ENCODE measurements around the gene FGGY.
"Not testable (repeated sequence)": the region's sequence is repeated elsewhere in the genome, so short reads cannot be mapped to it uniquely, and the experiment has no call there.

FGGY gene

GRCh38 chr1:59643526-59643925 is 346.6 kb downstream of the FGGY start:
- H3K36me3 Mint-ChIP-seq (ENCODE audit: low read depth) = peaks cover 4% of the 10 kb centered on the region
- H3K9me3 Mint-ChIP-seq = peaks cover 5% of the 10 kb centered on the region
- H3K27ac Mint-ChIP-seq = no peak overlapping the region
- H3K4me1 Mint-ChIP-seq (ENCODE audit: low read depth) = no peaks in the 10 kb centered on the region
- H3K4me3 Mint-ChIP-seq = no peak overlapping the region
- no peaks in the 10 kb centered on the region for H3K27me3 Mint-ChIP-seq

GRCh38 chr1:59645893-59646292 is 349.0 kb downstream of the FGGY start:
- Mint-ChIP-seq H3K27me3 (no peaks in the 10 kb centered on the region), H3K27ac (no peak overlapping the region), H3K9me3 (peaks cover 5% of the 10 kb centered on the region)

GRCh38 chr1:59653142-59653958 is 356.5 kb downstream of the FGGY start:
- not testable (repeated sequence) for H3K9me3 Mint-ChIP-seq; H3K27me3 Mint-ChIP-seq; H3K4me1 Mint-ChIP-seq (ENCODE audit: low read depth); H3K4me3 Mint-ChIP-seq; H3K27ac Mint-ChIP-seq; H3K36me3 Mint-ChIP-seq (ENCODE audit: low read depth)

More at GRCh38 chr1:59645893-59646292, 349.0 kb downstream of the FGGY start:
- Mint-ChIP-seq H3K4me3 (no peak overlapping the region), H3K36me3 (ENCODE audit: low read depth) (peaks cover 4% of the 10 kb centered on the region), H3K4me1 (ENCODE audit: low read depth) (no peaks in the 10 kb centered on the region)

DNA sequence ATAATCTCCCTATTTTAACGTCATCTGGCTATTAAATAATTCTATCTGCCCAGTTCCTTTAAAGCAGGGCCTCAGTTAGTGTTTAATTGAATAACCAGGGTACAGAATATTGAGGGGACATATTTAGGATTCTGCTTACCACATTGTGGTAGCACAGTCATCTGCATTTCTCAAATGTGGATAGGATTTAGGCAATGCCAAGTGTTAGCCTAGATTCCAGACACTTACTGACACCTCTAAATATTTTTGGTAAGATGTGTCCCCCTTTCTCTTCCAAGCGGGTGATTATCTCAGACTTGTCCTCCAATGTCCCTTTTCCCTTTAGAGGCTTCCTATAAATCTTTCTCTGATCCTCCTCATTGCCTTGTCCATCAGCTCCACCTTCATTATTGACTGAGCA is 357.1 kb downstream of the FGGY start:
- no peaks in the 10 kb centered on the region for H3K27me3 Mint-ChIP-seq
- no peak overlapping the region for H3K4me3 Mint-ChIP-seq
- no peak overlapping the region for H3K27ac Mint-ChIP-seq

GRCh38 chr1:59657873-59658465 is 361.1 kb downstream of the FGGY start:
- H3K36me3 Mint-ChIP-seq (ENCODE audit: low read depth) = no peaks in the 10 kb centered on the region
- H3K4me1 Mint-ChIP-seq (ENCODE audit: low read depth) = no peaks in the 10 kb centered on the region
- H3K27me3 Mint-ChIP-seq = no peaks in the 10 kb centered on the region
- H3K27ac Mint-ChIP-seq = no peak overlapping the region
- no peaks in the 10 kb centered on the region for H3K9me3 Mint-ChIP-seq
- no peak overlapping the region for H3K4me3 Mint-ChIP-seq

More for the DNA sequence above, 357.1 kb downstream of the FGGY start:
- no peaks in the 10 kb centered on the region for H3K9me3 Mint-ChIP-seq
- no peaks in the 10 kb centered on the region for H3K36me3 Mint-ChIP-seq (ENCODE audit: low read depth)
- no peaks in the 10 kb centered on the region for H3K4me1 Mint-ChIP-seq (ENCODE audit: low read depth)

DNA sequence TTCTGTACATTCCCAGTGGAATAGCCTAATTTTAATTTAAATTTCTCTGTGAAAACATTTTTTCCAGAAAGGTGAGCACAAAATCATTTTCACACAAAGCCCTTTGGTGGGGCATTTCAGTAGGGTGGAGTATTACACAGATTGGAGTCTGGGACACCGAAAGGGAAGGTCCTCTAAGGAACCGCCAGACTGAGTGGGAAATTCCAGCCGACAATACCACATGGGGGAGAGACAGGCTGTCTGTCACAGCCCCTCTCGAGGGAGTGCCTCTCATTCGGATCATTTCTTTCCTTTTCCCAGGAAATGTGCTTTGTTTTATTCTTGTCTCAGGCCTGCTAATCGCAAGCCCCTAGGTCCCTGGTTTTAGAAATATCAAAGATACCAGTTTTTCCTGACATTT is 367.3 kb downstream of the FGGY start:
- Mint-ChIP-seq H3K27ac (no peak overlapping the region), H3K9me3 (no peaks in the 10 kb centered on the region), H3K4me3 (no peak overlapping the region), H3K27me3 (no peaks in the 10 kb centered on the region), H3K36me3 (ENCODE audit: low read depth) (peaks cover 3% of the 10 kb centered on the region), H3K4me1 (ENCODE audit: low read depth) (no peaks in the 10 kb centered on the region)

GRCh38 chr1:59666106-59666505 is 369.2 kb downstream of the FGGY start:
- no peak overlapping the region for H3K27ac Mint-ChIP-seq

DNA sequence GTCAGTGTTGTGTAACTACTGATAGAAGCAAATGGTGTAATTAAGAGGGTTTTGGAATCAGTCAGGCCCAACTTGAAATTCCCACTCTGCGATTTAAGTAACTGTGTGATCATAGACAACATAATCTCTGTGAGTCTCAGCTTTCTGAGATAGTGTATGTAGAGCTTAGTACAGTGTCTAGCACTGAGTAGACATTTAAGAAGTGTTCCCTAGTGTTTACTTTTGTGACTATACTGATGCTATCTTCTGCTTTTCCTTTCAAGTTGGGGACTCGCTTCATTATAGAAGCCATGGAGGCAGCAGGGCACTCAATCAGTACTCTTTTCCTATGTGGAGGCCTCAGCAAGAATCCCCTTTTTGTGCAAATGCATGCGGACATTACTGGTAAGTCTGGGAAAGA is 370.1 kb downstream of the FGGY start:
- H3K4me1 Mint-ChIP-seq (ENCODE audit: low read depth) = no peaks in the 10 kb centered on the region
- H3K27me3 Mint-ChIP-seq = no peaks in the 10 kb centered on the region
- no peak overlapping the region for H3K4me3 Mint-ChIP-seq
- no peak overlapping the region for H3K27ac Mint-ChIP-seq
- H3K9me3 Mint-ChIP-seq = no peaks in the 10 kb centered on the region
- peaks cover 3% of the 10 kb centered on the region for H3K36me3 Mint-ChIP-seq (ENCODE audit: low read depth)

More at GRCh38 chr1:59666106-59666505, 369.2 kb downstream of the FGGY start:
- Mint-ChIP-seq H3K4me1 (ENCODE audit: low read depth) (no peaks in the 10 kb centered on the region), H3K9me3 (no peaks in the 10 kb centered on the region), H3K36me3 (ENCODE audit: low read depth) (peaks cover 3% of the 10 kb centered on the region), H3K4me3 (no peak overlapping the region), H3K27me3 (no peaks in the 10 kb centered on the region)

DNA sequence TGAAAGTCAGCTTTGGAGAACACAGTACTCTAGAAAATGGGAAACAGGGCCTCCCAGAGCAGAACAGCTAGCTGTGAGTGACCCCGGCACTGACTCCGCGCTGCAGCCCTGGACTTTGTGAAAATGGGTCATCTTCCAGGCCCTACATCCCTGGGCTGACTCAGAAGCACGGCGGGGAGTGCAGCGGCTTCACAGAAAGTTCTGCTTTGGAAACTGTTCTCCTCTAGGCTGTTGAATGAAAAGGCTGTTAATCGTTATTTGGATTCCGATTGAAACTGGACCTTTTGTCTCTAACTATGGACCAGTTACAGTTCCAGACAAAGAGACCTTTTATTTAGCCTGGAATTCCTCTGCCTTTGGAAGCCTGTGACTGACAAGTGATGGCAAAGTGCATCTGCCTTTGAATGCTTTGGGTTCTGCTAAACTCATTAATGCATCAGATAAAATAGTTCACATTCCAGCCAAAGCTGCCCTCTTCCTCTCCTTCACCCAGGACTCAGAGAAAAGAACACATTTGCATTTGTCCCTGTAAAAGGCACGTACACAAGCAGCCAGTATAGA is 372.9 kb downstream of the FGGY start:
- no peaks in the 10 kb centered on the region for H3K9me3 Mint-ChIP-seq
- no peaks in the 10 kb centered on the region for H3K27me3 Mint-ChIP-seq
- no peak overlapping the region for H3K27ac Mint-ChIP-seq
- peaks cover 12% of the 10 kb centered on the region for H3K4me1 Mint-ChIP-seq (ENCODE audit: low read depth)
- H3K4me3 Mint-ChIP-seq = no peak overlapping the region
- H3K36me3 Mint-ChIP-seq (ENCODE audit: low read depth) = peaks cover 3% of the 10 kb centered on the region

DNA sequence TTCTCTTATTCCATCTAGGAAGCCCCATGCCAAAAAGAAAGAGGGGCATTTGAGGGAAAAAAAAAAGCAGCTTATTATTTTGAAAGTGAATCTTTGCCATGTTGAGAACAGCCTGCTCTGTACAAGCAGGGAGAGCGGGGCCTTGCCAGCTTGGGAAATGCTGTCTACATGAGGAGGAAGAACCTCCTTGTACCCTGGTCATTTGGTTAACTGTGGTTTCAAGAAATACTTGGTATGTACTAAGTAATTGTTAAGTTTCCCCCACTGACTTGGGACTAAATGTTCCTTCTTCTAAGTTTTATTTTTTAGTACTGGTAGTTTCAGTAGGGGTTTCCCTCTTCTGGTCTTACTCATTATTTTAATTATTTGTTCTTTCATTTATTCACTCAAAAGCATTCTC is 373.8 kb downstream of the FGGY start:
- no peaks in the 10 kb centered on the region for H3K9me3 Mint-ChIP-seq
- no peaks in the 10 kb centered on the region for H3K27me3 Mint-ChIP-seq
- H3K27ac Mint-ChIP-seq = no peak overlapping the region
- H3K36me3 Mint-ChIP-seq (ENCODE audit: low read depth) = peaks cover 3% of the 10 kb centered on the region
- no peak overlapping the region for H3K4me3 Mint-ChIP-seq
- H3K4me1 Mint-ChIP-seq (ENCODE audit: low read depth) = peaks cover 12% of the 10 kb centered on the region

DNA sequence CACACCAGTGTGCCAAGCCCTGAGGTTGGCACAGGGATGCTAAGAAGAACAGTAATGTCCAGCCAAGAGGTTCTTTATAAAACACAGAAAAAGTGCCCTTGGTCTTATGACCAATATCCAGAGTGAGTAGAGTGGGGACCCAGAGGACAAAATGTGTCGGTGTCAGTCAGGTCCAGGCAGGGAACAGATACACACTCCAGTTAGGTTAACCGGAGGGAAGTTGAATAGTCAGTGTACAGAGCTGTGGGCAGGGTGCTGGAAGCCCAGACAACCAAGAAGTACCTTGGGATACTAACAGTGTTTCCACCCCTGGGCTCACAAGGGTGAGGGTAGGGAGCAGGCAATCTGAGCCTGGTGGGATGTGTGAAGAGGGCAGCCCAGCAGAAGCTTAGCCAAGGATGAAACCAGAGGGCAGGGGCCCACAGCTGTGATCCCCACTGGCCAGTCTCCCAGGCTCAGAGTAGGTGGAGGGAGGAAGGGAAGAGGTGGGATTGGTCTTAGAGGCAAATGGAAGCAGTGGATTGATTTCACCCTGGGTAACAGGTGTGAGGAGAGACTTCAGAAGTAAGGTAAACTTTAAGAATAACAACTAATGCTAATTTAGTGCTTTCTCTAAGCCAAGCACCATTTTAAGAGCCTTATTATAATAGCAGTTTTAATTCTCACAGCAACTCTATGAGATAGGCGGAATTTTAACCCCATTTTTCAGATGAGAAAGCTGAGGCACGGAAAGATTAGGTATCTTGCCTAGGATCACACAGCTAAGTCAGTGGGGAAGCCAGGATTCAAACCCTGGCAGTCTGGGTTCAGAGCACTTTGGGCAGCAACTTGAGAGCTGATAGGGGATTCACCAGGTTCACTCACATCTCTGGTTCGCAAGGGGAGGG is 374.4 kb downstream of the FGGY start:
- Mint-ChIP-seq H3K27ac (no peak overlapping the region), H3K4me1 (ENCODE audit: low read depth) (peaks cover 12% of the 10 kb centered on the region), H3K9me3 (no peaks in the 10 kb centered on the region), H3K36me3 (ENCODE audit: low read depth) (peaks cover 3% of the 10 kb centered on the region), H3K27me3 (no peaks in the 10 kb centered on the region), H3K4me3 (no peak overlapping the region)

GRCh38 chr1:59671953-59672305 is 375.0 kb downstream of the FGGY start:
- Mint-ChIP-seq H3K27ac (no peak overlapping the region), H3K4me3 (no peak overlapping the region), H3K36me3 (ENCODE audit: low read depth) (peaks cover 3% of the 10 kb centered on the region), H3K4me1 (ENCODE audit: low read depth) (peaks cover 12% of the 10 kb centered on the region), H3K9me3 (no peaks in the 10 kb centered on the region), H3K27me3 (no peaks in the 10 kb centered on the region)

DNA sequence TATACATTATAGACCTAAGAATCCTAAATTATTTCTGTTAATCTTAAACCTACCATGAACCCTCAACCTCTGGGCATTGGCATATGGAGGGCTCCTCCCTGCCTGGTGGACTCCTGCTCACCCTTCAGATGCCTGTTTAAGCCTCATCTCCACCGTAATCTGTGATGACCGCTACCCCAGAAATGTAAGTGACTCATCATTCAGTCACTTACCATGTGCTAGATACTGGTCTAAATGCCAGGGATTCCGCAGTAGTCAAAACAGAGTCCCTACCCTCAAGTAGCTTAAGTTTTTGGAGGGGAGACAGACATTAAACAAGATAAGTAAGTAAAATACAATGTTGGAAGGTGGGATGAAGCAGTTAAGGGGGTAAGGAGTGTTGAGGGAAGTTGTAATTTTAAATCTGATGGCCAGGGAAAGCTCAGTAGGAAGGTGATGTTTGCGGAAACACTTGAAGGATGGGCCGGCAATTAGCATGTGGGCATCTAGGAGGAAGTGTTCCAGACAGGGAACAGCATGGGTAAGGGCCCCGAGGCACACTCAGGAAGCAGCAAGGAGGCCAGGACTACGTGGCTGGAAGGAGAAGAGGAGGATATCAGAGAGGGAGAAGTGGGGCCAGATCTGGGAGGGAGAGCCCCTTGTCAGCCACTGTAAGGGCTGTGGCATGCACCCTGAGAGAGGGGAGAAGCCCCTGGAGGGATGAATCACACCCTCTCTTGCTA is 376.1 kb downstream of the FGGY start:
- peak overlapping the region; percentile 42 for H3K27ac Mint-ChIP-seq
- peaks cover 12% of the 10 kb centered on the region for H3K4me1 Mint-ChIP-seq (ENCODE audit: low read depth)
- no peaks in the 10 kb centered on the region for H3K9me3 Mint-ChIP-seq
- H3K36me3 Mint-ChIP-seq (ENCODE audit: low read depth) = no peaks in the 10 kb centered on the region
- no peak overlapping the region for H3K4me3 Mint-ChIP-seq
- no peaks in the 10 kb centered on the region for H3K27me3 Mint-ChIP-seq

Data from stimulated activated naive CD8-positive, alpha-beta T cell treated with anti-CD3 and anti-CD28 coated beads, Interleukin-15, Interleukin-2, amounts not matched to agents 100 ng/mL and 50 ng/mL, for 24 hours (primary cell).